SU-DHL-6 (cell line): ENCODE results near the gene MS4A3.
"Not testable (repeated sequence)": the region's sequence is repeated elsewhere in the genome, so short reads cannot be mapped to it uniquely, and the experiment has no call there.

Source experiments
- H2AFZ ChIP-seq: fragments of 200-600 bp; sonication (generic); 2 replicates; pipeline ENCODE4 v1.6.1; 2014; ENCODE audit warnings: low read depth, mild to moderate bottlenecking, moderate library complexity, mixed read lengths, antibody characterized with exemption, low read length; ENCODE audit not compliant: severe bottlenecking
- H3F3A ChIP-seq: fragments of 200-600 bp; shearing (Covaris generic); 2 replicates; pipeline ENCODE4 v1.6.0; 2016; ENCODE audit warnings: antibody characterized with exemption, mild to moderate bottlenecking; ENCODE audit not compliant: insufficient read depth
- H3K27ac ChIP-seq: fragments of 200-600 bp; sonication (generic); 2 replicates; pipeline ENCODE4 v1.5.1; 2016; ENCODE audit warnings: low read depth, mild to moderate bottlenecking, low read length, moderate library complexity, mixed read lengths
- H3K27me3 ChIP-seq: fragments of 200-600 bp; sonication (generic), shearing (Covaris generic); 2 replicates; pipeline ENCODE4 v1.6.0; 2014; ENCODE audit warnings: mild to moderate bottlenecking, low read length
- H3K36me3 ChIP-seq: fragments of 200-600 bp; sonication (generic); 2 replicates; pipeline ENCODE4 v1.6.1; 2014; ENCODE audit warnings: mild to moderate bottlenecking, low read length, mixed read lengths
- H3K4me2 ChIP-seq: fragments of 300-600, 200-600 bp; shearing (Covaris generic), sonication (generic); 2 replicates; pipeline ENCODE4 v1.6.0; 2014; ENCODE audit warnings: low read length, low read depth, mild to moderate bottlenecking; ENCODE audit not compliant: poor library complexity, severe bottlenecking
- H3K4me3 ChIP-seq: fragments of 200-600 bp; sonication (generic); 2 replicates; pipeline ENCODE4 v1.5.1; 2014; ENCODE audit warnings: antibody characterized with exemption, low read length, mild to moderate bottlenecking, mixed read lengths; ENCODE audit not compliant: insufficient read depth, poor library complexity, severe bottlenecking
- H3K79me2 ChIP-seq: fragments of 200-600 bp; sonication (generic); 2 replicates; pipeline ENCODE4 v1.6.1; 2014; ENCODE audit warnings: mild to moderate bottlenecking, low read length, moderate library complexity; ENCODE audit not compliant: insufficient read depth
- H3K9ac ChIP-seq: fragments of 200-600 bp; sonication (generic); 2 replicates; pipeline ENCODE4 v1.7.0; 2014; ENCODE audit warnings: mild to moderate bottlenecking, low read length
- H3K9me2 ChIP-seq: fragments of 200-600 bp; sonication (generic); replicated peaks from 2 replicates; pipeline ENCODE4 v1.6.1; 2014; ENCODE audit warnings: low read length; ENCODE audit not compliant: insufficient read depth
- H3K9me3 ChIP-seq: fragments of 200-600 bp; sonication (generic); 2 replicates; pipeline ENCODE4 v1.6.1; 2014; ENCODE audit warnings: low read length, mixed read lengths; ENCODE audit not compliant: insufficient read depth
- H4K20me1 ChIP-seq: fragments of 200-600 bp; sonication (generic); 2 replicates; pipeline ENCODE4 v1.6.1; 2014; ENCODE audit warnings: low read depth, mild to moderate bottlenecking, antibody characterized with exemption, low read length, moderate library complexity, mixed read lengths
- EZH2phosphoT487 ChIP-seq: fragments of 200-600 bp; sonication (generic), shearing (Covaris generic); conservative IDR thresholded peaks from 2 replicates; pipeline ENCODE4 v1.6.1; 2018; ENCODE audit warnings: mild to moderate bottlenecking, antibody characterized with exemption, low read length, moderate library complexity, mixed read lengths
- TF ChIP-seq, protein P1 (sequence below): fragments of 200-600 bp; sonication (generic); IDR thresholded peaks from one replicate; pipeline ENCODE4 v1.5.1; 2017; ENCODE audit warnings: antibody characterized with exemption, mild to moderate bottlenecking, low read length, moderate library complexity; ENCODE audit not compliant: insufficient read depth, poor library complexity, severe bottlenecking

MS4A3 gene, protein sequence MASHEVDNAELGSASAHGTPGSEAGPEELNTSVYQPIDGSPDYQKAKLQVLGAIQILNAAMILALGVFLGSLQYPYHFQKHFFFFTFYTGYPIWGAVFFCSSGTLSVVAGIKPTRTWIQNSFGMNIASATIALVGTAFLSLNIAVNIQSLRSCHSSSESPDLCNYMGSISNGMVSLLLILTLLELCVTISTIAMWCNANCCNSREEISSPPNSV

DNA sequence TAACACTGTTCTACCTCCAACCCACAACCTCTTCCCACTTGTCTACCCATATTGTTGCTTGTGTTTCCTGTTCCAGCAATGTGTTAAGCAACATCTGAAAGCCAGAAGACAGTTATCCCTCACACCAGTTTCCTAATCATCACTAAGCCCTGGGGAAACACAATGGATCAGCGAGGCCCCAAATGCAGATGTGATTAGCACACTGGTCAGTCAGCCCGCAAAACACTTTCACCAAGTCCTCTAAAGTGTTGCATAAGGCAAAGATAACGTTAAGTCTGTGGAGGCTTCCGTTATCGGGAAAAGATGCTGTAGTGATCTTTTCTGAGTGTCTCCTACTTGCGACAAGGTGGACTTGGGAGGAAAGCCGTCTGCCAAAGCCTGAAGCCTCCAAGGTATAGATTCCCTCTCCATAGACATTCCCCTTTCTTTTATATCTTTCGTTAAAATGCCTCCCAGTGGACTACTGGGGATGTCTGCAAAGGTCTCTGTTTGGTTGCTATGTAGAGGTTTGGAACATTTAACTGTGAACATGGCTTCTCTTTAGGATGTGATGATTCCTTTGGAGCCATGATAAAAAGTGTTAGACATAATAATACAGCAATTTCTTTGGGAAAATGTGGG, at the start of gene MS4A3:
Gene MS4A3, plus strand, starts transcription at position 317 of the 621 bp plus-strand sequence. CDS start 4,496 bp downstream, outside the sequence.
- Histone ChIP-seq H3F3A (no peaks in the 10 kb centered on the region), H3K4me2 (no peak within 1 kb of the TSS), H3K4me3 (no peak within 1 kb of the TSS), H2AFZ (no peak within 1 kb of the TSS), H3K79me2 (no peaks in the 10 kb centered on the region), H3K27ac (no peak within 1 kb of the TSS), H4K20me1 (no peaks in the 10 kb centered on the region), H3K9ac (no peak within 1 kb of the TSS), H3K36me3 (no peaks in the 10 kb centered on the region), H3K9me2 (no peaks in the 10 kb centered on the region), H3K27me3 (no peaks in the 10 kb centered on the region), H3K9me3 (no peaks in the 10 kb centered on the region)
- TF ChIP-seq EZH2phosphoT487 = no peak
- TF ChIP-seq, protein P1, sequence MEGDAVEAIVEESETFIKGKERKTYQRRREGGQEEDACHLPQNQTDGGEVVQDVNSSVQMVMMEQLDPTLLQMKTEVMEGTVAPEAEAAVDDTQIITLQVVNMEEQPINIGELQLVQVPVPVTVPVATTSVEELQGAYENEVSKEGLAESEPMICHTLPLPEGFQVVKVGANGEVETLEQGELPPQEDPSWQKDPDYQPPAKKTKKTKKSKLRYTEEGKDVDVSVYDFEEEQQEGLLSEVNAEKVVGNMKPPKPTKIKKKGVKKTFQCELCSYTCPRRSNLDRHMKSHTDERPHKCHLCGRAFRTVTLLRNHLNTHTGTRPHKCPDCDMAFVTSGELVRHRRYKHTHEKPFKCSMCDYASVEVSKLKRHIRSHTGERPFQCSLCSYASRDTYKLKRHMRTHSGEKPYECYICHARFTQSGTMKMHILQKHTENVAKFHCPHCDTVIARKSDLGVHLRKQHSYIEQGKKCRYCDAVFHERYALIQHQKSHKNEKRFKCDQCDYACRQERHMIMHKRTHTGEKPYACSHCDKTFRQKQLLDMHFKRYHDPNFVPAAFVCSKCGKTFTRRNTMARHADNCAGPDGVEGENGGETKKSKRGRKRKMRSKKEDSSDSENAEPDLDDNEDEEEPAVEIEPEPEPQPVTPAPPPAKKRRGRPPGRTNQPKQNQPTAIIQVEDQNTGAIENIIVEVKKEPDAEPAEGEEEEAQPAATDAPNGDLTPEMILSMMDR = no peak

DNA sequence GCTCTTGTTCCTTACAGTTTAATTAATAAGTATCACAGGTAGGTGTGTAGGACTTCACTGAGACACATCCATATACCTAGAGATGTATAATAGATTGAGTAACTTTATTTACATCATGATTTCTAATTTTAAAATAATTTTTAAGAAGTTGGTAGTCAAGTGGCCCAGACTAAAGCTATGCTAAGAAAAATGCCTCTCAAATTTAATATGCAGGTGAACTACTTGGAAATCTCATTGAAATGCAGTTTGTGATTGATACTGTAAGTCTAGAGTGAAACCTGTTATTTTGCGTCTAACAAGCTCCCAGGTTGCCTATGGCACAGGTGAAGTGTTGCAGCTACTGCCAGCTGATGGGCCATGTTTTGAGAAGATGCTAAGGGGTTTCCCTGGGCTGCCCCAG, 39.6 kb upstream of the MS4A3 start, which contains the start of gene OOSP4B:
Gene OOSP4B, plus strand, starts transcription at position 301 of the 400 bp plus-strand sequence.
- H4K20me1 ChIP-seq = no peaks in the 10 kb centered on the region
- H3K9me2 ChIP-seq = no peaks in the 10 kb centered on the region

DNA sequence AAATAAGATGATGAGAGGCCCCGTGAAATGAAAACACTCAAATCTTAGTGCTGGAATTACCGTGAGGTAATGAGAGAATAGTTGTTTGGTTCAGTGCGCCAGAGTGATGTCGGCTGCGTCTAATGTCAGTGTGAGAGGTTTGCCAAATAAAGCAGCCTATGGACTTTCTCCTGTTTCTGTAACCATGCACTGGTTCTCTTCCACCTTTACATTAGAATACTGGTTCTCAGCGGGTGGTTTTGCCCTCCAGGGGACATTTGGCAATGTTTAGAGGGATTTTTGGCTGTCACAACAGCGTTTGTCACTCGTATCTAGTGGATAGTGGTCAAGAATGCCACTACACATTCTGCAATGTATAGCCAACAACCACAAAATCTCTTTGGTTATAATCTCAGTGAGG, 38.4 kb upstream of the MS4A3 start:
- H3K27ac ChIP-seq = no peak overlapping the region
- H3K4me2 ChIP-seq = no peak overlapping the region
- H2AFZ ChIP-seq = no peak overlapping the region
- no peaks in the 10 kb centered on the region for H3K9me2 ChIP-seq
- TF ChIP-seq EZH2phosphoT487 = no peak
- TF ChIP-seq, protein P1 = no peak
- no peaks in the 10 kb centered on the region for H3K79me2 ChIP-seq
- no peaks in the 10 kb centered on the region for H3F3A ChIP-seq
- H3K4me3 ChIP-seq = no peak overlapping the region
- no peaks in the 10 kb centered on the region for H3K9me3 ChIP-seq
- H3K27me3 ChIP-seq = no peaks in the 10 kb centered on the region
- no peak overlapping the region for H3K9ac ChIP-seq
- H4K20me1 ChIP-seq = no peaks in the 10 kb centered on the region
- H3K36me3 ChIP-seq = no peaks in the 10 kb centered on the region

More for the DNA sequence above, 39.6 kb upstream of the MS4A3 start, which contains the start of gene OOSP4B:
- Histone ChIP-seq H3K36me3 (no peaks in the 10 kb centered on the region), H3F3A (no peaks in the 10 kb centered on the region), H3K9me3 (no peaks in the 10 kb centered on the region), H3K27me3 (no peaks in the 10 kb centered on the region), H3K27ac (no peak within 1 kb of the TSS), H2AFZ (no peak within 1 kb of the TSS), H3K4me2 (no peak within 1 kb of the TSS), H3K79me2 (no peaks in the 10 kb centered on the region), H3K9ac (no peak within 1 kb of the TSS), H3K4me3 (no peak within 1 kb of the TSS)
- TF ChIP-seq, protein P1 = no peak
- TF ChIP-seq EZH2phosphoT487 = no peak

DNA sequence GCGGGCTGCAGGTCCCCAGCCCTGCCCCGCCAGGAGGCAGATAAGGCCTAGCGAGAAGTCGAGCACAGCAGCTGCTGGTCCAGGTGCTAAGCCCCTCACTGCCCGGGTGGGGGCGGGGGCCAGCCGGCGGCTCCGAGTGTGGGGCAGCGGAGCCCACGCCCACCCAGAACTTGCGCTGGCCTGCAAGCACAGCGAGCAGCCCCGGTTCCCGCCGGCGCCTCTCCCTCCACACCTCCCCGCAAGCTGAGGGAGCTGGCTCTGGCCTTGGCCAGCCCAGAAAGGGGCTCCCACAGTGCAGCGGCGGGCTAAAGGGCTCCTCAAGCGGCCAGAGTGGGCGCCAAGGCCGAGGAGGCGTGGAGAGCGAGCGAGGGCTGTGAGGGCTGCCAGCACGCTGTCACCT, 36.1 kb upstream of the MS4A3 start:
- not testable (repeated sequence) for H3K27ac ChIP-seq, H3K4me3 ChIP-seq, H3K27me3 ChIP-seq, H2AFZ ChIP-seq, H3K36me3 ChIP-seq, H3K9me2 ChIP-seq, H3K9me3 ChIP-seq, H3F3A ChIP-seq, H3K9ac ChIP-seq, H4K20me1 ChIP-seq, H3K79me2 ChIP-seq, H3K4me2 ChIP-seq
